ENCODE measurements around the gene ANKRD13D.

DNA sequence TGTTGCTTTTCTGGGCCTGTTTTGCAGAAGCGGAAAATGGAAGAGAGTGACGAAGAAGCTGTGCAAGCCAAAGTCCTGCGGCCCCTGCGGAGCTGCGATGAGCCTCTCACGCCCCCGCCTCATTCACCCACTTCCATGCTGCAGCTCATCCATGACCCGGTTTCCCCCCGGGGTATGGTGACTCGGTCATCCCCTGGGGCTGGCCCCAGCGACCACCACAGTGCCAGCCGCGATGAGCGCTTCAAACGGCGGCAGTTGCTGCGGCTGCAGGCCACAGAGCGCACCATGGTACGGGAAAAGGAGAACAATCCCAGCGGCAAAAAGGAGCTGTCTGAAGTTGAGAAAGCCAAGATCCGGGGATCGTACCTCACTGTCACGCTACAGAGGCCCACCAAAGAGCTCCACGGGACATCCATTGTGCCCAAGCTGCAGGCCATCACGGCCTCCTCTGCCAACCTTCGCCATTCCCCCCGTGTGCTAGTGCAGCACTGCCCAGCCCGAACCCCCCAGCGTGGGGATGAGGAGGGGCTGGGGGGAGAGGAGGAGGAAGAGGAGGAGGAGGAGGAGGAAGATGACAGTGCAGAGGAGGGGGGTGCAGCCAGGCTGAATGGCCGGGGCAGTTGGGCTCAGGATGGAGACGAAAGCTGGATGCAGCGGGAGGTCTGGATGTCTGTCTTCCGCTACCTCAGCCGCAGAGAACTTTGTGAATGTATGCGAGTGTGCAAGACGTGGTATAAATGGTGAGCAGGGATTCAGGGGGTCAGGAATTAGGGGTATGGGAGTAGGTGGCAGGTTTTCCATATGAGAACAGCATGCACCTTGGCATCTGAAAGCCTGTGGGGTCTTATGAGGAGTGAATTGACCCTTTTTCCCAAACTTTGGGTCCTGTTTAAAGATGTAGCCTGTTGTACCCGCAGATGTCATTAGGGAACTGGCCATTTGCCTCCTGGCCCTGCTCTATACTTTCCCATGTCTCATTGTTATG lies 38.8 kb upstream of the ANKRD13D start:
- TF ChIP-seq, protein P1, sequence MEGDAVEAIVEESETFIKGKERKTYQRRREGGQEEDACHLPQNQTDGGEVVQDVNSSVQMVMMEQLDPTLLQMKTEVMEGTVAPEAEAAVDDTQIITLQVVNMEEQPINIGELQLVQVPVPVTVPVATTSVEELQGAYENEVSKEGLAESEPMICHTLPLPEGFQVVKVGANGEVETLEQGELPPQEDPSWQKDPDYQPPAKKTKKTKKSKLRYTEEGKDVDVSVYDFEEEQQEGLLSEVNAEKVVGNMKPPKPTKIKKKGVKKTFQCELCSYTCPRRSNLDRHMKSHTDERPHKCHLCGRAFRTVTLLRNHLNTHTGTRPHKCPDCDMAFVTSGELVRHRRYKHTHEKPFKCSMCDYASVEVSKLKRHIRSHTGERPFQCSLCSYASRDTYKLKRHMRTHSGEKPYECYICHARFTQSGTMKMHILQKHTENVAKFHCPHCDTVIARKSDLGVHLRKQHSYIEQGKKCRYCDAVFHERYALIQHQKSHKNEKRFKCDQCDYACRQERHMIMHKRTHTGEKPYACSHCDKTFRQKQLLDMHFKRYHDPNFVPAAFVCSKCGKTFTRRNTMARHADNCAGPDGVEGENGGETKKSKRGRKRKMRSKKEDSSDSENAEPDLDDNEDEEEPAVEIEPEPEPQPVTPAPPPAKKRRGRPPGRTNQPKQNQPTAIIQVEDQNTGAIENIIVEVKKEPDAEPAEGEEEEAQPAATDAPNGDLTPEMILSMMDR (IDR thresholded peaks at IDR 0.05): no peak
- TF ChIP-seq POLR2A (IDR thresholded peaks at IDR 0.05): no peak

Measured in tibial nerve (tissue), 3 donors.